NCI-H2107 treated with DMSO at 0.1 percent for 48 hours (cell line): ENCODE results near the gene IZUMO4.

Experiments used
- DNase-seq: peaks from one replicate; lab custom pipeline; 2025; ENCODE audit not compliant: unreplicated experiment; lab: John Stamatoyannopoulos, UW

The IZUMO4 gene

GRCh38 chr19:2058570-2059421 is 37.9 kb upstream of the IZUMO4 start:
- DNase-seq, result no peak

- no peak for DNase-seq
Observed at GRCh38 chr19:2059422-2060201, 37.1 kb upstream of the IZUMO4 start.

- no peak for DNase-seq
Observed at GRCh38 chr19:2060884-2061494, 35.7 kb upstream of the IZUMO4 start.

- DNase-seq, result peak; percentile 92
Observed at GRCh38 chr19:2061495-2062388, 35.0 kb upstream of the IZUMO4 start.

GRCh38 chr19:2062389-2062729 is 34.4 kb upstream of the IZUMO4 start:
- DNase-seq, result no peak

GRCh38 chr19:2062770-2063169 is 33.9 kb upstream of the IZUMO4 start:
- DNase-seq, result no peak

GRCh38 chr19:2063824-2064223 is 32.9 kb upstream of the IZUMO4 start:
- DNase-seq, result no peak

- no peak for DNase-seq
Observed at GRCh38 chr19:2064395-2064787, 32.3 kb upstream of the IZUMO4 start.

- DNase-seq, result no peak
Observed at GRCh38 chr19:2064788-2065524, 31.8 kb upstream of the IZUMO4 start.

GRCh38 chr19:2070436-2070827 is 26.3 kb upstream of the IZUMO4 start:
- no peak for DNase-seq

- no peak for DNase-seq
Observed at GRCh38 chr19:2070986-2071673, 25.6 kb upstream of the IZUMO4 start.

- DNase-seq, result no peak
Observed at GRCh38 chr19:2072757-2073551, 23.8 kb upstream of the IZUMO4 start.

GRCh38 chr19:2076526-2076944 is 20.2 kb upstream of the IZUMO4 start:
- DNase-seq, result no peak

GRCh38 chr19:2077398-2077797 is 19.3 kb upstream of the IZUMO4 start:
- no peak for DNase-seq

- DNase-seq, result no peak
Observed at GRCh38 chr19:2077833-2078619, 18.7 kb upstream of the IZUMO4 start.

- DNase-seq, result no peak
Observed at GRCh38 chr19:2079076-2079864, 17.4 kb upstream of the IZUMO4 start.

- no peak for DNase-seq
Observed at GRCh38 chr19:2079865-2080301, 16.8 kb upstream of the IZUMO4 start.
